ENCODE results near the gene EN2.

The EN2 gene

DNA sequence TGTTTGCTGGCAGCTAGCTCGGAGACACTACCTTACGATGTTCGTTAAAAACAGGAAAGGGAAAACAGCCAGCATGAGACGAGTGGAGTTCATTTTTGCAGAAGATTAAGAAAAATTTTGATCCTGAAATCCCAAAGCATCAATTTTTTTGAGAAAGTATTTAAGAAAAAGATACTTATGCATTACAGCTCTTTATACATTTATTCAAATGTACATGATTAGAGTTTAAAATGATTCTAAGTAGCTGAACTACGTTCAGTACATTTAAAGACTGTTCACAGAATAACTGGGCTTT, 53.7 kb downstream of the EN2 start:
- DNase-seq: no peak

DNA sequence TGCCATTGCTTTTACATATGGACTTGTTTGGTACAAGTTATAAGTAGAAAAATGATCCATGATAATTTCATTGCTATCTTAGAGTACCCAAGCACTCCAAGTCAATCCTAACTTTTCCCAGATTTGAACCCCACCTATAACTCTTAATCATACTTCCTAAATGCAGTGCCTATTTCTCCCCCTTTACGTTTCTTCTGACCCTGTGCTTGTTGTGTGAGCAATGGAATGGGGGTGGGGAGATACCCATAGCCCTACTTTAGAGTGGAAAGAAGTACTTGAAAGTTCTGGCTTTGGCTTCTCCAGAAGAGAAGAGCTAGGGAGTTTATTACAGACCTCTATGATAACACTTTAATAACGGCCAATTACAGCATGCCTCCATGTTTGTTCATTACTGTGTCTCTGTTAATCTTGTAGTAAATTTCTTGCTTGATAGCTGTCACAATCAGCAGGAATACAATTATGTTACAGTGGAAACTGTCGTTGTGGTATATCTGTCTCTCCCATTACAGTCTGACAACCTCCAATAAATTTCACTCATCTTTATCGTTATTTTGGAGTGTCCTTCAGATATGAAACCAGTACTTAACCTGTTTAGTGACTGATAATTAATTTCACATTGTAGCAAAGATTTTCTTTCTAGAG, 54.4 kb downstream of the EN2 start:
- no peak for DNase-seq

DNA sequence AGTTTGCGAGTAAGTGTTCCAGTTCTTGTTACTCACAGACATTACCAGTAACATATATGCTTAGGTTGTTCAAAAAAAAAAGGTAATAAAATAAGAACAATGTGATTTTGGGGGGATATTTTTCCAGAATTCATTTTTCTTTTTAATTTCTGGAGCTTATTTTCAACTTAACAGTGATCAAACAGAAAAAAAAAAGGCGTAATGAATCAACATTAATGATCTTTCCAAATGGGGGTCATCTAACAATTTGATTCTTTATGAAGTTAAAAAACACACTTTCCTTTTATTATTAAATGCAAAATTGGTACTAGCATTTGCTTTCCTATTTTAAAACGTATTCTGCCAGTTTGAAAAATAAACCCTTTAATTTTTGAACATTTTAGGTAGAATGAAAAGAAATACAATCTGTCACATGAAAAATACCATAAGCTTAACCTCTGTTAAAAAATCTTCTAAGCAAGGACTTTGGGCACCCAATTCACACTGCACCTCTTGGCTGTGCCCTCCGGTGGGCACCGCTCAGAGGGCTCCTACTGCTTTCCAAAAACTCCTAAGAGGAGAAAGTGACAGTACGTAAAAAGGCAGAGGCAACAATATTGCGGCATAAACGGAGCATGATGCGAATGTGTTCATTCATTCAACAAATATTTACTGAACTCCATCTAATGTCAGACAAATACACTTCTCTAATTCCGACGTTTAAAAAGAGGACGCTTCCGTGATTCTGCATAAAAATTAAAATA, 55.8 kb downstream of the EN2 start:
- DNase-seq: no peak

DNA sequence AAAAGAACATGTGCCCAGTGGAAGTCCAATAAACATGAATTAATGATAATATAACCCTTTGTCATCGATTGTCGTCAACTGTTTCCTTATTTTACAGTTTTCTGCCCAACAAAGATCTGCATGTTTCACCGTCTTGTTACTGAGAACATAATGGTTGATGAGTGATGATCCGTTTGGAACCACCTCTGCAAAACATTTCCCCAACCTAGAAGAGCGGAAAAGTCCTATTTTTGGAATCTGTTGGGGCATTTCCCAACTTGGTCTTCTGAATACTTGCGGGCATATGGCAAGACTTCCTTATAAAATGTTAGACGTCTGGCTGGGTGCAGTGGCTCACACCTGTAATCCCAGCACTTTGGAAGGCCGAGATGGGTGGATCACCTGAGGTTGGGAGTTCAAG, 56.4 kb downstream of the EN2 start:
- DNase-seq: no peak

Data from activated CD4-positive, alpha-beta T cell treated with anti-CD3 and anti-CD28 coated beads, Interleukin-2, amount 50 U/mL, for 16 hours (primary cell).